Testis (tissue), 2 donors: ENCODE measurements around the gene DBN1.

Experiments used
- POLR2A ChIP-seq: fragments of 450-650 bp; IDR thresholded peaks from one replicate; pipeline ENCODE4 v1.6.1; 2017; ENCODE audit warnings: antibody characterized with exemption, mild to moderate bottlenecking, moderate library complexity
- TF ChIP-seq, protein P1 (sequence below), 3 experiments: fragments of 450-650 bp in 2 of 3; fragments of 200-600 bp in 1 of 3; sonication (generic) in 1 of 3; IDR thresholded peaks; one replicate each; pipeline ENCODE4 v1.5.1; 2016 to 2019; ENCODE audit warnings: antibody characterized with exemption in 3 of 3, mild to moderate bottlenecking in 2 of 3, moderate library complexity in 1 of 3

DNA sequence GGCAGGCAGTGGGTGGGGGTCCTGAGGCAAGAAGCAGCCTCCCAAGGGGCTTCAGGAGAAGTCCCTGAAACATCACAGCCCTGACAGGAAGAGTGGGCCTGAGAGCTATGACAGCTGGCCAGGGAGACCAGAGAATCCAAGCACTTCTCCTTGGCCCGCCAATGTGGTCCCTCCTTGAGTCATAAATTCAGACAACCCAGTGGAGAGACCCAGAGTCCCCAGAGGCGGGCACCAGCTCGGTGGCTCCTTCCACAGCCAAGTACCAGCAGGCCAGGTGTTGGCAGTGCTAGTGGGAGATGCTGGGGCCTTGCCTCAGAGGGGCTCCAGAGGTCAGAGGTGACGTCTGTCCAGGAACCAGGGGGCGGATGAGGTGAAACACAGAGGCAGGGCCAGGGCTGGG, 37.7 kb upstream of the DBN1 start:
- no peak for TF ChIP-seq POLR2A
- TF ChIP-seq, protein P1, sequence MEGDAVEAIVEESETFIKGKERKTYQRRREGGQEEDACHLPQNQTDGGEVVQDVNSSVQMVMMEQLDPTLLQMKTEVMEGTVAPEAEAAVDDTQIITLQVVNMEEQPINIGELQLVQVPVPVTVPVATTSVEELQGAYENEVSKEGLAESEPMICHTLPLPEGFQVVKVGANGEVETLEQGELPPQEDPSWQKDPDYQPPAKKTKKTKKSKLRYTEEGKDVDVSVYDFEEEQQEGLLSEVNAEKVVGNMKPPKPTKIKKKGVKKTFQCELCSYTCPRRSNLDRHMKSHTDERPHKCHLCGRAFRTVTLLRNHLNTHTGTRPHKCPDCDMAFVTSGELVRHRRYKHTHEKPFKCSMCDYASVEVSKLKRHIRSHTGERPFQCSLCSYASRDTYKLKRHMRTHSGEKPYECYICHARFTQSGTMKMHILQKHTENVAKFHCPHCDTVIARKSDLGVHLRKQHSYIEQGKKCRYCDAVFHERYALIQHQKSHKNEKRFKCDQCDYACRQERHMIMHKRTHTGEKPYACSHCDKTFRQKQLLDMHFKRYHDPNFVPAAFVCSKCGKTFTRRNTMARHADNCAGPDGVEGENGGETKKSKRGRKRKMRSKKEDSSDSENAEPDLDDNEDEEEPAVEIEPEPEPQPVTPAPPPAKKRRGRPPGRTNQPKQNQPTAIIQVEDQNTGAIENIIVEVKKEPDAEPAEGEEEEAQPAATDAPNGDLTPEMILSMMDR (IDR thresholded peaks at IDR 0.05): no peak
